IPS-18c (cell line): ENCODE measurements around the gene DCHS1.
"Not testable (repeated sequence)": the region's sequence is repeated elsewhere in the genome, so short reads cannot be mapped to it uniquely, and the experiment has no call there.

Experiments
- H3K4me3 ChIP-seq: 2 replicates; pipeline ENCODE4 v1.7.0; 2013; ENCODE audit warnings: low read depth, mild to moderate bottlenecking, low read length, moderate library complexity; ENCODE audit not compliant: insufficient read depth
- H3K9me3 ChIP-seq: one replicate; pipeline ENCODE4 v1.6.1; 2013; ENCODE audit warnings: mild to moderate bottlenecking, low read length, moderate library complexity; ENCODE audit not compliant: control insufficient read depth, insufficient read depth

DCHS1 gene

GRCh38 chr11:6655790-6656583 is at the start of gene DCHS1:
Gene DCHS1, minus strand, starts transcription at chr11:6655809. Its CDS starts 14,196 bp downstream, at chr11:6641613.
- Histone ChIP-seq H3K4me3 (peak within 1 kb of the TSS; percentile 68), H3K9me3 (no peaks in the 10 kb centered on the region)

- no peaks in the 10 kb centered on the region for H3K9me3 ChIP-seq
- H3K4me3 ChIP-seq = no peak overlapping the region
Observed at GRCh38 chr11:6703247-6704063, 47.8 kb upstream of the DCHS1 start.

GRCh38 chr11:6701955-6702354 is 46.3 kb upstream of the DCHS1 start:
- not testable (repeated sequence) for H3K9me3 ChIP-seq, H3K4me3 ChIP-seq

GRCh38 chr11:6695377-6695776 is 39.8 kb upstream of the DCHS1 start:
- H3K4me3 ChIP-seq = no peak overlapping the region
- H3K9me3 ChIP-seq = no peaks in the 10 kb centered on the region

GRCh38 chr11:6694229-6694535 is 38.6 kb upstream of the DCHS1 start:
- H3K9me3 ChIP-seq = no peaks in the 10 kb centered on the region
- no peak overlapping the region for H3K4me3 ChIP-seq

GRCh38 chr11:6693342-6694228 is 38.0 kb upstream of the DCHS1 start:
- Histone ChIP-seq H3K9me3 (no peaks in the 10 kb centered on the region), H3K4me3 (no peak overlapping the region)

- Histone ChIP-seq H3K9me3 (no peaks in the 10 kb centered on the region), H3K4me3 (no peak overlapping the region)
Observed at GRCh38 chr11:6692128-6692527, 36.5 kb upstream of the DCHS1 start.

- not testable (repeated sequence) for H3K9me3 ChIP-seq, H3K4me3 ChIP-seq
Observed at GRCh38 chr11:6690431-6691132, 35.0 kb upstream of the DCHS1 start.

GRCh38 chr11:6687876-6688275 is 32.3 kb upstream of the DCHS1 start:
- Histone ChIP-seq H3K9me3 (no peaks in the 10 kb centered on the region), H3K4me3 (no peak overlapping the region)

- Histone ChIP-seq H3K9me3 (no peaks in the 10 kb centered on the region), H3K4me3 (no peak overlapping the region)
Observed at GRCh38 chr11:6686006-6686405, 30.4 kb upstream of the DCHS1 start.

- not testable (repeated sequence) for H3K4me3 ChIP-seq, H3K9me3 ChIP-seq
Observed at GRCh38 chr11:6684068-6684467, 28.5 kb upstream of the DCHS1 start.

GRCh38 chr11:6682936-6683861 is 27.6 kb upstream of the DCHS1 start, which contains the start of gene MRPL17:
Gene MRPL17, minus strand, starts transcription at chr11:6683340. Its CDS starts 44 bp downstream, at chr11:6683296.
- peak within 1 kb of the TSS; percentile 96 for H3K4me3 ChIP-seq
- no peaks in the 10 kb centered on the region for H3K9me3 ChIP-seq

- Histone ChIP-seq H3K4me3 (peak overlapping the region; percentile 96), H3K9me3 (no peaks in the 10 kb centered on the region)
Observed at GRCh38 chr11:6682591-6682935, 27.0 kb upstream of the DCHS1 start.

GRCh38 chr11:6681949-6682348 is 26.3 kb upstream of the DCHS1 start:
- H3K4me3 ChIP-seq = peak overlapping the region; percentile 96
- no peaks in the 10 kb centered on the region for H3K9me3 ChIP-seq

GRCh38 chr11:6681505-6681904 is 25.9 kb upstream of the DCHS1 start:
- Histone ChIP-seq H3K9me3 (no peaks in the 10 kb centered on the region), H3K4me3 (no peak overlapping the region)

- H3K4me3 ChIP-seq = no peak overlapping the region
- no peaks in the 10 kb centered on the region for H3K9me3 ChIP-seq
Observed at GRCh38 chr11:6677018-6677417, 21.4 kb upstream of the DCHS1 start.
